Skeletal muscle tissue (tissue), 4 donors: ENCODE measurements around the gene L3MBTL4. TPM values are rescaled to one million over a fixed set of nuclear protein-coding genes. Genes with fewer than 3 reads are reported as not detected.

Experiments
- H3K27ac ChIP-seq: one replicate; pipeline ENCODE4 v1.7.0; 2013; ENCODE audit warnings: mild to moderate bottlenecking, low read depth, low read length, inconsistent platforms
- H3K27me3 ChIP-seq, 3 donors: one replicate each; pipeline ENCODE4 v1.7.0; 2013; ENCODE audit warnings: low read length in 3 of 3; ENCODE audit not compliant: control insufficient read depth in 3 of 3, insufficient read depth in 3 of 3
- H3K36me3 ChIP-seq, 3 donors: one replicate each; pipeline ENCODE4 v1.7.0; 2013; ENCODE audit warnings: low read length in 3 of 3; ENCODE audit not compliant: control insufficient read depth in 3 of 3, insufficient read depth in 3 of 3
- H3K4me1 ChIP-seq, 3 donors: one replicate each; pipeline ENCODE4 v1.7.0; 2013; ENCODE audit warnings: low read length in 3 of 3, mild to moderate bottlenecking in 3 of 3; ENCODE audit not compliant: control insufficient read depth in 3 of 3, insufficient read depth in 3 of 3
- H3K4me3 ChIP-seq, 3 donors: one replicate each; pipeline ENCODE4 v1.7.0; 2013; ENCODE audit warnings: low read length in 3 of 3
- H3K9ac ChIP-seq, 3 donors: one replicate each; pipeline ENCODE4 v1.7.0; 2013; ENCODE audit warnings: low read length in 3 of 3, mild to moderate bottlenecking in 3 of 3, moderate library complexity in 2 of 3, low read depth in 1 of 3
- H3K9me3 ChIP-seq, 3 donors: one replicate each; pipeline ENCODE4 v1.7.0; 2013; ENCODE audit warnings: low read length in 3 of 3; ENCODE audit not compliant: control insufficient read depth in 3 of 3
- total RNA-seq: library from RNA; depleted of rRNA; stranded (reverse); fragments of >200 nt; gene quantifications from one replicate; pipeline ENCODE4 v1.2.3, GENCODE V29; 2014
- donor health status: Osteomylitis.

L3MBTL4 gene
- total RNA-seq, 1 donor from 2014 or later, result 5.2 TPM

DNA sequence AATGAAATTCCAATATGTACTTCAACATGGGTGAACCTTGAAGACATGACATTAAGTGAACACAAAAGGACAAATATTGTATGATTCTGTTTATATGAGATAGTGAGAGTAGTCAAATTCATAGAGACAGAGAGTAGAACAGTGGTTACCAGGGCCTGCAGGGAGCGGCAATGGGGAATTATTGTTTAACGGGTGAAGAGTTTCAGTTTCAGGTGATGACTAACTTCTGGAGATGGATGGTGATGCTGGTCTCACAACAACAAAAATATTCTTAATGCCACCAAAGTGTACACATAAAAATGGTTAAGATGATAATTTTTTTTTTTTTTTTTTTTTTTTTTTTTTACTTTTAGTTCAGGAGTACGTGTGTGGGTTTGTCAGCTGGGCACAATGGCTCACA is 410.0 kb downstream of the L3MBTL4 start:
- H3K27ac ChIP-seq, result no peak overlapping the region
- peaks cover 0 to 3% (median 0%) of the 10 kb centered on the region in 3 donors for H3K9me3 ChIP-seq

DNA sequence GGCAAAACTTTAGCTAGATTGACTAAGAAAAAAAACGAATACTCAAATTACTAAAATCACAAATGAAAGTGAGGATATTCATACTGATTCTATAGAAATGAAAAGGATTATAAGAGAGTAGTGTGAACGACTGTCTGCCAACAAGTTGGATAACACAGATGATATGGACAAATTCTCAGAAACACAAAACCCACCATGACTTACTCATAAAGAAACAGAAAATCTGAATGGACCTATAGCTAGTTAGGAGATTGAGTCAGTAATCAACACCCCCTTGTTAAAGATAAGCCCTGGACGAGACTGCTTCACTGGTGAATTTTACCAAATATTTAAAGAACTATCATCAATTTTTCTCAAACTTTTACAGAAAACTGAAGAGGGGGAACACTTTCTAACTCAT is 410.6 kb downstream of the L3MBTL4 start:
- Histone ChIP-seq H3K9me3 (peaks cover 0 to 5% (median 0%) of the 10 kb centered on the region in 3 donors), H3K36me3 (no peaks in the 10 kb centered on the region), H3K27ac (no peak overlapping the region), H3K4me3 (no peak overlapping the region), H3K9ac (no peak overlapping the region), H3K4me1 (no peaks in the 10 kb centered on the region), H3K27me3 (no peaks in the 10 kb centered on the region)

More for the DNA sequence above, 410.0 kb downstream of the L3MBTL4 start:
- Histone ChIP-seq H3K9ac (no peak overlapping the region), H3K4me1 (no peaks in the 10 kb centered on the region), H3K27me3 (no peaks in the 10 kb centered on the region), H3K4me3 (no peak overlapping the region), H3K36me3 (no peaks in the 10 kb centered on the region)

DNA sequence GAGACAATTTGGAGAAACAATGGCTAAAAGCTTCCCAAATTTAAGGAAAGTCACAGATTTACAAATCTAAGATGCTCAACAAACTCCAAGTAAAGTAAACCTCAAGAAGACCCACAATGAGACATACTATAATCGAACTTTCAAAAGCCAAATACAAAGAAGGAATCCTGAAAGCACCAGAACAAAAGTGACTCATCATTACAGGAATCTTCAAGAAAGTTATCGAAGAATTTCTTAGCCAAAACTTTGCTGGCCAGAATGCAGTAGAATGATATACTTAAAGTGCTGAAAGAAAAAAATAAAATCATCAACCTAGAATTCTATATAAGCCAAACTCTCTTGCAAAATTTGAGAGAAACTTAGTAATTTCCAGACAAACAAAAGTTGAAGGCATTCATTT is 412.8 kb downstream of the L3MBTL4 start:
- Histone ChIP-seq H3K9me3 (peaks cover 0 to 5% (median 0%) of the 10 kb centered on the region in 3 donors), H3K9ac (no peak overlapping the region), H3K27ac (no peak overlapping the region), H3K4me3 (no peak overlapping the region), H3K27me3 (no peaks in the 10 kb centered on the region), H3K4me1 (no peaks in the 10 kb centered on the region), H3K36me3 (no peaks in the 10 kb centered on the region)

DNA sequence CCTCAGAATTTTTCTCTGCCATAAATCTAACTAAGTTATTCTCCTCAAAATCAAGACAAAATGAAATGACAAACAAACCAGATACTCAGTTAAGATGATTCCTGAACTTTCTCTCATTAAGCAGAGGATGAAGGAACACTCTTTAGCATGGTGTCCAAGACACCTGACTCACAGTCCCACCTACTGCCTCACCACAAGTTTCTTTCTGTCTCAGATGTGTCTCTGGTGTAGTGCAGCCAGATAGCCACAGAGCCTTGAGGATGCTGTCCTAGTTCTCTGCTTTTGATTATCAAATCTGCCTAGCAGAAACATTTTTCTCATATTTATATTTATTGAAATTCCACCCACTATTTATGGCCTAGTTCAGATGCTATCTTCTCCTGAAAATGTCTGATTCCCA is 415.8 kb downstream of the L3MBTL4 start:
- no peak overlapping the region for H3K4me3 ChIP-seq
- H3K27ac ChIP-seq, result no peak overlapping the region
- no peaks in the 10 kb centered on the region for H3K27me3 ChIP-seq

DNA sequence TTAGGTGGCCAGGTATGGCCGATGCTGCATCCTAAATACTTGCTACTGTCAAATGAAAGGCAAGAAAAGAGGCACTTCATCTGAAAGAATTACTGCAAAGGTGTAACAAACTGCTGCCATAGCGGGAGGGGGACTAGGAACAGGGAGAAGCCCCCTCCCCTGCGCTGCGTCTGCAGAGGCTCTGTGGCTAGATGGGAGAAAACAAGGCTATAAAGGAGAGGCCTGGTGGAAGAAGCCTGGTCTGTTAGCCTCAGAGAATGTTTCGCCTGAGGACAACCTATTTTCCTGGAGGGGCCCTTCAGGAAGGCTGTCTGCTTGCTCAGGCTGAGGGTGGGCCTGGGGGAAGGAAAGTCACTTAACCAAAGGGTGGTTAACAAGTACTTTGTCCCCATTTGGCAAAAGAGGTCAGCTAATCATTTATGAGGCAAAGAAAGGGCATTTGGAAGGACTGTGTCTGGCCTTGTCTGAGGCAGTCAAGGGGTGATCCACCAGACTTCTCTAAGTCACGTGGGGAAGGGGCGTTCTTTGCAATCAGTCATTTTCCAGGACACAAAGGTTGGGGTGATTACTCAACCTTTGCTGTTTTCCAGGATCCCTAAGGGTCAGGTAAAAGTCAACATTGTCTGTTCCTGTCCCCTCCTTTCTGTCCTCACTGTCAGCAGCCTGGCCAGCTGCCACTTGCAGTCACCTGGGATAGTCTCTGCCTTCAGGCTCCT is 416.4 kb downstream of the L3MBTL4 start:
- no peaks in the 10 kb centered on the region for H3K27me3 ChIP-seq
- H3K4me3 ChIP-seq, result no peak overlapping the region
- no peaks in the 10 kb centered on the region for H3K36me3 ChIP-seq

More for the DNA sequence above, 415.8 kb downstream of the L3MBTL4 start:
- peaks cover 0 to 5% (median 0%) of the 10 kb centered on the region in 3 donors for H3K9me3 ChIP-seq
- H3K9ac ChIP-seq, result no peak overlapping the region
- no peaks in the 10 kb centered on the region for H3K36me3 ChIP-seq
- no peaks in the 10 kb centered on the region for H3K4me1 ChIP-seq

DNA sequence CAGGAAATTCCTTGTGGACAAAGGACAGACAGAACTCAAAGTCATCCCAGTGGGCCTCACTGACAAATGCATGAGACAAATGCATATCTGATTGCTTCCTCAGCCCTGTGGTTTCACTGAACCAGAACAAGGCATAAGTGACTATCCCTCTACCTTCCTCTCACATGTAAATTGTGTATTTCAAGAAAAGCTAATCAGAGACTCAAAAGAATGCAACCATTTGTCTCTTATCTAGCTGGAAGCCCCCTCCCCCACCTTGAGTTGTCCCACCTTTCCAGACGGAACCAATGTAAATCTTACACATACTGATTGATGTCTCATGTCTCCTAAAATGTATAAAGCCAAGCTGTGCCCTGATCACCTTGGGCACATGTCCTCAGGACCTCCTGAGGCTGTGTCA is 417.4 kb downstream of the L3MBTL4 start:
- Histone ChIP-seq H3K4me3 (no peak overlapping the region), H3K27ac (no peak overlapping the region), H3K27me3 (no peaks in the 10 kb centered on the region), H3K4me1 (no peaks in the 10 kb centered on the region), H3K9me3 (peaks cover 0 to 5% (median 0%) of the 10 kb centered on the region in 3 donors), H3K36me3 (no peaks in the 10 kb centered on the region), H3K9ac (no peak overlapping the region)

More for the DNA sequence above, 416.4 kb downstream of the L3MBTL4 start:
- Histone ChIP-seq H3K9me3 (peaks cover 0 to 5% (median 0%) of the 10 kb centered on the region in 3 donors), H3K9ac (no peak overlapping the region), H3K4me1 (no peaks in the 10 kb centered on the region), H3K27ac (no peak overlapping the region)

DNA sequence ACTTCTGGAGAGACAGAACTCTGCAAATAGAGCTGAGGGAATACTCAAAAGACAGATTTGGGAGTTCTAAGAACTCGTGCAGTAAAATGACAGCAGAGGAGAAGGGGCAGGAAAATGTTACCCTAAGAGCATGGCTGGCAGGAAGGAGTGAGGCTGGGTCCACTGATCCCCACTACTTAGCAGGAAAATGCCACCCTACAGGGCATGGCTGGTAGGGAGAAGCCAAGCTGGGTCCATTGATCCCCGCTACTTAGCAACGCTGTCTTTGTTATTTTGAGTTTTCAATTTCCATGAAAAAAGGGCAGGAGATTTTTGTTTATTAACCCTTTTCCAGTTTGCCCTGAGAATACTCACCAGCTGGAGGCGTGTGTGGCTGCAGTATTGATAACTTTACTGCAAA is 419.1 kb downstream of the L3MBTL4 start:
- Histone ChIP-seq H3K36me3 (no peaks in the 10 kb centered on the region), H3K9me3 (peaks cover 0 to 4% (median 0%) of the 10 kb centered on the region in 3 donors), H3K4me3 (no peak overlapping the region), H3K27ac (no peak overlapping the region), H3K4me1 (no peaks in the 10 kb centered on the region), H3K9ac (no peak overlapping the region), H3K27me3 (no peaks in the 10 kb centered on the region)

DNA sequence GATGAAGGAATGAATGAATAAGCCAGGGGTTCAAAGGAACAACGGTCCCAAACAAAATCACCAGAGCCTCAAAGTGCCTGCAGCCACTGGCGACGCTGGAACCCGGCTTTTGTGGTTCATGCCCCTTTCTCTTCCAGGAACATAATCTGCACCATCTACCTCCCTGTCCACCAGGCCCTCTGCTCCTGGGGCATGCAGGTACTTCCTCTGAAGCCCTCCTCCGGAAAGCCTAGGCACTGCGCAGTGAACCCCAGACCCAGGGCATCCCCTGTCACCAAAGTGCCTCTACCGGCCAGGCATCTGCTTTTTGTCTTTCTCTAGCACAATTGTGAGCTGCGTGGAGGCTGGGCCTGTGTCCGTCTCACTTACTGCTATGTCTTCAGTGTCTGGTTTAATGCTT is 420.8 kb downstream of the L3MBTL4 start:
- no peaks in the 10 kb centered on the region for H3K27me3 ChIP-seq
- no peak overlapping the region for H3K27ac ChIP-seq
- no peaks in the 10 kb centered on the region for H3K9me3 ChIP-seq
- no peaks in the 10 kb centered on the region for H3K36me3 ChIP-seq
- H3K4me3 ChIP-seq, result no peak overlapping the region
- no peaks in the 10 kb centered on the region for H3K4me1 ChIP-seq
- no peak overlapping the region for H3K9ac ChIP-seq

DNA sequence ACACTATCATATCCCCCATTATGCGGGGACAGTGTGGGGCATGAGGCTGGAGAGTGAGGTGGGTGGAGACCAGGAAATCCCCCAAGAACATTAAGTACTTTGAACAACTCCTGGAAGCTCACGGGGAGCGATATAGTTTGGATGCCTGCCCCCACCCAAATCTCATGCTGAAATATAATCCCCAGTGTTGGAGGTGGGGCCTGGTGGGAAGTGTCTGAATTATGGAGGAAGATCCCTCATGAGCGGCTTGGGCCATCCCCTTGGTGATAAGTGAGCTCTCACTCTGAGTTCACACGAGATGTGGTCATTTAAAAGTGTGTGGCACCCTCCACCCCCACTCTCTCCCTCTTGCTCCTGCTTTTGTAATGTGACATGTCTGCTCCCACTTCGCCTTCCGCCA is 422.3 kb downstream of the L3MBTL4 start:
- H3K9me3 ChIP-seq, result no peaks in the 10 kb centered on the region
- H3K27me3 ChIP-seq, result no peaks in the 10 kb centered on the region
- H3K4me3 ChIP-seq, result no peak overlapping the region
- no peaks in the 10 kb centered on the region for H3K4me1 ChIP-seq
- H3K27ac ChIP-seq, result no peak overlapping the region
- H3K9ac ChIP-seq, result no peak overlapping the region
- no peaks in the 10 kb centered on the region for H3K36me3 ChIP-seq

DNA sequence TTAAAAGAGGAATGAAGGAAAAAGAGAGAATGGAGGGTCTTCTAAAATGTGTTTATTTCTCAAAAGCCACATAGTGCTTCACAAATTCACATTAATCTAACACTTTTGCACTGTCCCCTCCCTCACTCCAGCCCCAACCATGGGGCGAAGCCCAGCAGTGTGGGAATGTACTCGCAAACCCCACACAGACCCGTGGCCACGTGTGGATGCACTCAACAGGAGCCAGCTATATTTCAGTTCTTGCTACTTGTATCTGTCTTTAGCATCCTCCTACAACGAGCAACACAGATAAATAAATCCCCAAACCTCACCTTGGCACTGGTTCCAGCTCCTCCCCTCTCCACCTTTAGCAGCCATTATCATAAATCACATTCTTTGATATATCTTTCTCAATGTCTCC is 427.5 kb downstream of the L3MBTL4 start:
- Histone ChIP-seq H3K9me3 (no peaks in the 10 kb centered on the region), H3K36me3 (no peaks in the 10 kb centered on the region), H3K9ac (no peak overlapping the region), H3K27ac (no peak overlapping the region), H3K4me3 (no peak overlapping the region), H3K27me3 (peaks cover 0 to 4% (median 0%) of the 10 kb centered on the region in 3 donors), H3K4me1 (no peaks in the 10 kb centered on the region)
